ENCODE results near the gene GPR108. TPM values are rescaled to one million over a fixed set of nuclear protein-coding genes. Genes with fewer than 3 reads are reported as not detected.
A peak's percentile ranks its signal among the peaks of the same experiment; 100 is the strongest.
"Not testable (repeated sequence)": the region's sequence is repeated elsewhere in the genome, so short reads cannot be mapped to it uniquely, and the experiment has no call there.

The GPR108 gene
- polyA plus RNA-seq, 3 donors, result 90.9 to 147 (median 129) TPM

DNA sequence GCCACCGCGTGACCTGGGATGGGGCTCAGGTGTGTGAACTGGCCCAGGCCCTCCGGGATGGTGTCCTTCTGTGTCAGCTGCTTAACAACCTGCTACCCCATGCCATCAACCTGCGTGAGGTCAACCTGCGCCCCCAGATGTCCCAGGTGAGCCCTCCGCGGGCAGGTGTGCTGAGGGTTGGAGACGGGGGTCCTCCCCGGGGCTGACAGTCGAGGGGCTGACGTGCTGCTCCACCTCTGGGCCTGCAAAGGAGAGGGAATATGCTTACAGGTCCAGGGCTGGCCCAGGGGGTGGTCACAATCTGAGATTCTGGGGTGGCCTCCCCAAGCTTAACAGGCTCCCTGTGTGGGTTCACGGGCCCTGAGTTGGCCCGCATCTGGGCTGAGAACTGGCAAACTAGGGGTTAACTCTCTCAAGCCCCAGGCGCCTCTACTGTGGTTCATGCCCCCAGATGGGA, 35.5 kb upstream of the GPR108 start:
- intact Hi-C loops (cut with micrococcal nuclease), result loop anchor here in 1 of 2 donors (2.0 to 5.0 kb wide), 3 partner anchors 30 to 89 kb away; partner anchors contain the start of gene TRIP10
- H3K9ac ChIP-seq (ENCODE audit: insufficient read depth, low read length, poor library complexity, severe bottlenecking), result peak overlapping the region; percentile 96

DNA sequence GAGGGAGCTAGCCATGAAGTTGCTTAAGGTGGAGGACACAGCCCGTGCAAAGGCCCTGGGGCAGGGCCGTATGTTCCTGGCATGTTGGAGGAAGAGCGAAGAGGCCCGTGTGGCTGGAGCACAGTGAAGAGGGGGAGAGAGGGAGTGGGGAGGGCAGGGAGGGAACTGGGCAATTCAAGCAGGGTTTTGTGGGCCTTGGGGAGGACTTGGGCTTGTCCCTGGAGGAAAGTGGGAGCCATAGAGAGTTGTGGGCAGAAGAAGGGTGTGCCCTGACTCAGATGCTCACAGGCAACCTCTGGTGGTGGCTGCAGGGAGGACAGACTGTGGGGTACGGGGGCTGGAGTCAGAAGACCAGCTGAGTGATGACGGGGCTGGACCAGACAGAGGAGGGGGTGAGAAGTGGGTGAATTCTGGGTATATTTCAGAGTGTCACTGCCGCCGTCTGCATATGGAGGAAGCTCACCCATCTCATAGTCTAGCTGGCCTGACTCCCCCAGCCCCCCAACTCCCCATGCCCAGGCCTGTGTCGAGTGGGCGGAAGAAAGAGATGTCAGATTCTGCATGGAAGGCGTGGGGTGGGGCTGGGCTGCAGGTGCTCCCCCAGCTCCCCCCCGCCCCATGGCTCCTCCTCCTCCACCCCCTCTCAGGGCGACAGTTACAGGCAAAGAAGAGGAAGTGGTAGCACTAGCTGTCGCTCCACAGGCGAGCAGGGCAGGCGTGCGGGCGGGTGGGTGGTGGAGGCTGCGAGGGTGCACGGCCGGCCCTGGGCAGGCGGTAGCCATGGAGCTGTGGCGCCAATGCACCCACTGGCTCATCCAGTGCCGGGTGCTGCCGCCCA, 34.9 kb upstream of the GPR108 start, which contains the start of gene VAV1:
Gene VAV1, plus strand, starts transcription at position 681 of the 838 bp plus-strand sequence. Its CDS starts 100 bp downstream, at position 781.
- H3K36me3 Mint-ChIP-seq, result peaks cover 19 to 22% of the 10 kb centered on the region in 2 donors
- H3K27ac ChIP-seq (ENCODE audit: low read depth in 1 of 2, low read length in 2 of 2), result peak within 1 kb of the TSS; percentile 80 to 97
- H3K27me3 Mint-ChIP-seq (ENCODE audit: low read depth in 3 of 3), result peaks cover 2 to 5% (median 3%) of the 10 kb centered on the region in 3 donors
- peaks cover 54% of the 10 kb centered on the region for H3K79me2 ChIP-seq (ENCODE audit: insufficient read depth, low read length)
- peak within 1 kb of the TSS; percentile 97 to 98 for H3K4me3 Mint-ChIP-seq
- H3K4me2 ChIP-seq (replicated peaks; ENCODE audit: extremely low read depth, low read length, poor library complexity, severe bottlenecking), result peak within 1 kb of the TSS; percentile 100
- TF ChIP-seq, protein P1, sequence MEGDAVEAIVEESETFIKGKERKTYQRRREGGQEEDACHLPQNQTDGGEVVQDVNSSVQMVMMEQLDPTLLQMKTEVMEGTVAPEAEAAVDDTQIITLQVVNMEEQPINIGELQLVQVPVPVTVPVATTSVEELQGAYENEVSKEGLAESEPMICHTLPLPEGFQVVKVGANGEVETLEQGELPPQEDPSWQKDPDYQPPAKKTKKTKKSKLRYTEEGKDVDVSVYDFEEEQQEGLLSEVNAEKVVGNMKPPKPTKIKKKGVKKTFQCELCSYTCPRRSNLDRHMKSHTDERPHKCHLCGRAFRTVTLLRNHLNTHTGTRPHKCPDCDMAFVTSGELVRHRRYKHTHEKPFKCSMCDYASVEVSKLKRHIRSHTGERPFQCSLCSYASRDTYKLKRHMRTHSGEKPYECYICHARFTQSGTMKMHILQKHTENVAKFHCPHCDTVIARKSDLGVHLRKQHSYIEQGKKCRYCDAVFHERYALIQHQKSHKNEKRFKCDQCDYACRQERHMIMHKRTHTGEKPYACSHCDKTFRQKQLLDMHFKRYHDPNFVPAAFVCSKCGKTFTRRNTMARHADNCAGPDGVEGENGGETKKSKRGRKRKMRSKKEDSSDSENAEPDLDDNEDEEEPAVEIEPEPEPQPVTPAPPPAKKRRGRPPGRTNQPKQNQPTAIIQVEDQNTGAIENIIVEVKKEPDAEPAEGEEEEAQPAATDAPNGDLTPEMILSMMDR (IDR thresholded peaks at IDR 0.05), result peak; percentile 67
- H3K9me3 Mint-ChIP-seq, result peaks cover 0 to 6% (median 2%) of the 10 kb centered on the region in 7 donors
- no peaks in the 10 kb centered on the region for H3K27me3 ChIP-seq (ENCODE audit: control insufficient read depth in 2 of 2, insufficient read depth in 2 of 2, low read length in 2 of 2)
- peak; percentile 83 to 93 (median 85) for DNase-seq
- H3K27ac Mint-ChIP-seq, result peak within 1 kb of the TSS; percentile 86 to 96 (median 94)
- intact Hi-C loops (cut with micrococcal nuclease), result loop anchor here in 1 of 2 donors (2.0 to 5.0 kb wide), 3 partner anchors 31 to 90 kb away; partner anchors contain the start of gene TRIP10
- peak within 1 kb of the TSS; percentile 82 to 100 (median 95) for H3K4me3 ChIP-seq (replicated peaks in 1 of 3; ENCODE audit: low read depth in 2 of 3, low read length in 3 of 3)
- H3K36me3 ChIP-seq (replicated peaks in 1 of 2; ENCODE audit: control insufficient read depth in 1 of 2, insufficient read depth in 2 of 2, low read length in 2 of 2), result peaks cover 5 to 19% of the 10 kb centered on the region in 2 donors
- WGBS (ENCODE audit: insufficient coverage), result 14% methylated on average over 17 of the region's 25 CpGs
- peak within 1 kb of the TSS; percentile 68 for H2AFZ ChIP-seq (ENCODE audit: insufficient read depth, low read depth, low read length, poor library complexity, severe bottlenecking)
- peaks cover 43% of the 10 kb centered on the region for H4K20me1 ChIP-seq (ENCODE audit: insufficient read depth, low read length)
- peak within 1 kb of the TSS; percentile 96 for H3K9ac ChIP-seq (ENCODE audit: insufficient read depth, low read length, poor library complexity, severe bottlenecking)
- H3K4me1 ChIP-seq (ENCODE audit: control insufficient read depth in 1 of 2, insufficient read depth in 2 of 2, low read length in 2 of 2), result peaks cover 44 to 64% of the 10 kb centered on the region in 2 donors
- peaks cover 62% of the 10 kb centered on the region for H3K4me1 Mint-ChIP-seq
- H3K9me3 ChIP-seq (replicated peaks in 1 of 2; ENCODE audit: control insufficient read depth in 1 of 2, insufficient read depth in 1 of 2, low read length in 2 of 2), result no peaks in the 10 kb centered on the region

More for the DNA sequence above, 35.5 kb upstream of the GPR108 start:
- Mint-ChIP-seq H3K9me3 (peaks cover 0 to 6% (median 2%) of the 10 kb centered on the region in 7 donors), H3K36me3 (peaks cover 22 to 26% of the 10 kb centered on the region in 2 donors), H3K4me3 (peak overlapping the region; percentile 97 to 98), H3K4me1 (peaks cover 60% of the 10 kb centered on the region), H3K27ac (peak overlapping the region; percentile 86 to 96 (median 94)), H3K27me3 (ENCODE audit: low read depth in 3 of 3) (peaks cover 1 to 3% (median 2%) of the 10 kb centered on the region in 3 donors)
- Histone ChIP-seq H3K36me3 (replicated peaks in 1 of 2; ENCODE audit: control insufficient read depth in 1 of 2, insufficient read depth in 2 of 2, low read length in 2 of 2) (peaks cover 8 to 26% of the 10 kb centered on the region in 2 donors), H3K27me3 (ENCODE audit: control insufficient read depth in 2 of 2, insufficient read depth in 2 of 2, low read length in 2 of 2) (no peaks in the 10 kb centered on the region), H3K4me2 (replicated peaks; ENCODE audit: extremely low read depth, low read length, poor library complexity, severe bottlenecking) (peak overlapping the region; percentile 100), H3K4me1 (ENCODE audit: control insufficient read depth in 1 of 2, insufficient read depth in 2 of 2, low read length in 2 of 2) (peaks cover 41 to 61% of the 10 kb centered on the region in 2 donors), H3K27ac (ENCODE audit: low read depth in 1 of 2, low read length in 2 of 2) (peak overlapping the region; percentile 80 to 97), H4K20me1 (ENCODE audit: insufficient read depth, low read length) (peaks cover 49% of the 10 kb centered on the region), H2AFZ (ENCODE audit: insufficient read depth, low read depth, low read length, poor library complexity, severe bottlenecking) (peak overlapping the region; percentile 68), H3K4me3 (replicated peaks in 1 of 3; ENCODE audit: low read depth in 2 of 3, low read length in 3 of 3) (peak overlapping the region; percentile 82 to 100 (median 95)), H3K79me2 (ENCODE audit: insufficient read depth, low read length) (peaks cover 60% of the 10 kb centered on the region), H3K9me3 (replicated peaks in 1 of 2; ENCODE audit: control insufficient read depth in 1 of 2, insufficient read depth in 1 of 2, low read length in 2 of 2) (no peaks in the 10 kb centered on the region)
- DNase-seq, result no peak
- TF ChIP-seq, protein P1 (IDR thresholded peaks at IDR 0.05), result no peak
- WGBS (ENCODE audit: insufficient coverage), result 0% methylated on average over 9 of the region's 14 CpGs

DNA sequence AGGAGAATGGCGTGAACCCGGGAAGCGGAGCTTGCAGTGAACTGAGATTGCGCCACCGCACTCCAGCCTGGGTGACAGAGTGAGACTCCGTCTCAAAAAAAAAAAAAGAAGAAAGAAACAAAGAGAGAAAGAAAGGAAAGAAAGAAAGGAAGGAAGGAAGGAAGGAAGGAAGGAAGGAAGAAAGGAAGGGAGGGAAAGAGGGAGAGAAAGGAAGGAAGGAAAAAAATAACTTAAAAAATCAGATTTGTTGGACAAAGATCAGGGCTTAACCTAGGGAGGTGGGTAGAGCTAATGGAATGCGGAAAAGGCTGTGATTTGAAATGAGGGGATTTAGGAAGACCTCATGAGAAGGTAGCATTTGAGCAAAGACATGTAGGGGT, 34.3 kb upstream of the GPR108 start:
- H2AFZ ChIP-seq (ENCODE audit: insufficient read depth, low read depth, low read length, poor library complexity, severe bottlenecking); H3K9me3 ChIP-seq (replicated peaks in 1 of 2; ENCODE audit: control insufficient read depth in 1 of 2, insufficient read depth in 1 of 2, low read length in 2 of 2); DNase-seq; H3K27me3 ChIP-seq (ENCODE audit: control insufficient read depth in 2 of 2, insufficient read depth in 2 of 2, low read length in 2 of 2); H3K27me3 Mint-ChIP-seq (ENCODE audit: low read depth in 3 of 3); H3K9me3 Mint-ChIP-seq; H3K4me2 ChIP-seq (replicated peaks; ENCODE audit: extremely low read depth, low read length, poor library complexity, severe bottlenecking); H3K9ac ChIP-seq (ENCODE audit: insufficient read depth, low read length, poor library complexity, severe bottlenecking): not testable (repeated sequence)
- Histone ChIP-seq H4K20me1 (ENCODE audit: insufficient read depth, low read length) (peaks cover 36% of the 10 kb centered on the region), H3K27ac (ENCODE audit: low read depth in 1 of 2, low read length in 2 of 2) (peak overlapping the region; percentile 80 to 97), H3K4me3 (replicated peaks in 1 of 3; ENCODE audit: low read depth in 2 of 3, low read length in 3 of 3) (peak overlapping the region in 1 of 3 experiments; percentile 100), H3K36me3 (replicated peaks in 1 of 2; ENCODE audit: control insufficient read depth in 1 of 2, insufficient read depth in 2 of 2, low read length in 2 of 2) (peaks cover 0 to 13% of the 10 kb centered on the region in 2 donors), H3K79me2 (ENCODE audit: insufficient read depth, low read length) (peaks cover 48% of the 10 kb centered on the region), H3K4me1 (ENCODE audit: control insufficient read depth in 1 of 2, insufficient read depth in 2 of 2, low read length in 2 of 2) (peaks cover 47 to 65% of the 10 kb centered on the region in 2 donors)
- Mint-ChIP-seq H3K4me1 (peaks cover 63% of the 10 kb centered on the region), H3K4me3 (peak overlapping the region in 1 of 2 donors; percentile 55), H3K36me3 (peaks cover 14 to 16% of the 10 kb centered on the region in 2 donors), H3K27ac (peak overlapping the region; percentile 86 to 95 (median 89))
- intact Hi-C loops (cut with micrococcal nuclease), result loop anchor here in 1 of 2 donors (2.0 to 5.0 kb wide), 3 partner anchors 31 to 91 kb away; partner anchors contain the start of gene TRIP10
- WGBS (ENCODE audit: insufficient coverage), result 58% methylated on average over 4 of the region's 7 CpGs

Measured in CD14-positive monocyte (primary cell).